ENCODE measurements around the gene CPN2.

DNA sequence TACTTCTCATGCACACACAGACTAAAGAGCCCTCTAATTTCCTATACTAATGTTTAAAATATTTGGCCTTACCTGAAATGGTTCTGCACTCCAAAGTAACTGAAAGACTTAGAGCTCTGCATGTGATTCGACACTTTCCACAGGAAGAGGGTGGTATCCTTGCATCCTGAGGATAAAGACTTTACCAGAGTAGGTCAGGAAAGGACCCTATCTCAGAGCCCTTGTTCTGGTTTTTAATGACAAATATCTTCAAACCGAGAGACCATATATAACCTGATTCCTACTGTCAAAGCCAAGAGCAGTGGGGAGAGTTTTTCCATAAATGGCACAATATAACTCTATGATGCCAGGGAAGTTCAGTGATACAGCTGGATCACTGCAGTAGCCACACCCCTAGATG, 48.0 kb upstream of the CPN2 start, which contains the start of gene GP5:
- TF ChIP-seq POLR2A (IDR thresholded peaks at IDR 0.05) (no peak), POLR2AphosphoS5 (IDR thresholded peaks at IDR 0.05) (no peak), EP300 (IDR thresholded peaks at IDR 0.05) (no peak)
- TF ChIP-seq, protein P1, sequence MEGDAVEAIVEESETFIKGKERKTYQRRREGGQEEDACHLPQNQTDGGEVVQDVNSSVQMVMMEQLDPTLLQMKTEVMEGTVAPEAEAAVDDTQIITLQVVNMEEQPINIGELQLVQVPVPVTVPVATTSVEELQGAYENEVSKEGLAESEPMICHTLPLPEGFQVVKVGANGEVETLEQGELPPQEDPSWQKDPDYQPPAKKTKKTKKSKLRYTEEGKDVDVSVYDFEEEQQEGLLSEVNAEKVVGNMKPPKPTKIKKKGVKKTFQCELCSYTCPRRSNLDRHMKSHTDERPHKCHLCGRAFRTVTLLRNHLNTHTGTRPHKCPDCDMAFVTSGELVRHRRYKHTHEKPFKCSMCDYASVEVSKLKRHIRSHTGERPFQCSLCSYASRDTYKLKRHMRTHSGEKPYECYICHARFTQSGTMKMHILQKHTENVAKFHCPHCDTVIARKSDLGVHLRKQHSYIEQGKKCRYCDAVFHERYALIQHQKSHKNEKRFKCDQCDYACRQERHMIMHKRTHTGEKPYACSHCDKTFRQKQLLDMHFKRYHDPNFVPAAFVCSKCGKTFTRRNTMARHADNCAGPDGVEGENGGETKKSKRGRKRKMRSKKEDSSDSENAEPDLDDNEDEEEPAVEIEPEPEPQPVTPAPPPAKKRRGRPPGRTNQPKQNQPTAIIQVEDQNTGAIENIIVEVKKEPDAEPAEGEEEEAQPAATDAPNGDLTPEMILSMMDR (IDR thresholded peaks at IDR 0.05), result no peak
